Tibial nerve (tissue), 4 donors: Measurements from ENCODE around the gene NECAP2. TPM values are rescaled to one million over a fixed set of nuclear protein-coding genes. Genes with fewer than 3 reads are reported as not detected.

Experiments used
- DNase-seq, 2 donors: peaks; one replicate each; pipeline ENCODE4 v3.0.0-alpha.2; 2019; ENCODE audit warnings: low spot score in 2 of 2
- H3K27ac ChIP-seq, 4 donors: fragments of 200-600 bp; sonication (generic) in 3 of 4; one replicate each; pipeline ENCODE4 v1.5.1; 2017 to 2019; ENCODE audit warnings: mild to moderate bottlenecking in 1 of 4
- H3K27me3 ChIP-seq, 2 donors: fragments of 200-600 bp; sonication (generic) in 1 of 2; one replicate each; pipeline versions ENCODE4 v1.5.1 to v1.6.0; 2017 to 2019
- H3K36me3 ChIP-seq, 3 donors: fragments of 200-600 bp; sonication (generic); one replicate each; pipeline ENCODE4 v1.5.1; 2018 to 2019
- H3K4me1 ChIP-seq, 4 donors: fragments of 200-600 bp; sonication (generic) in 3 of 4; one replicate each; pipeline ENCODE4 v1.5.1; 2017 to 2019
- H3K4me3 ChIP-seq, 4 donors: fragments of 200-600 bp; sonication (generic) in 3 of 4; one replicate each; pipeline ENCODE4 v1.5.1; 2017 to 2019; ENCODE audit warnings: mild to moderate bottlenecking in 1 of 4, moderate library complexity in 1 of 4
- H3K9me3 ChIP-seq, 4 donors: fragments of 200-600 bp; sonication (generic) in 3 of 4; one replicate each; pipeline ENCODE4 v1.5.1; 2017 to 2019
- EP300 ChIP-seq, 2 donors: sonication (generic); formaldehyde crosslinking; IDR thresholded peaks; one replicate each; pipeline ENCODE4 v1.6.1; 2017; ENCODE audit warnings: antibody characterized with exemption in 2 of 2, mild to moderate bottlenecking in 1 of 2
- POLR2A ChIP-seq, 2 donors: fragments of 450-650 bp; IDR thresholded peaks; one replicate each; pipeline ENCODE4 v1.6.1; 2017; ENCODE audit warnings: antibody characterized with exemption in 2 of 2, mild to moderate bottlenecking in 2 of 2, moderate library complexity in 2 of 2
- WGBS, 2 donors: methylation state at CpG; one replicate each; pipeline ENCODE4 v1.1.5; 2018; 5-methylcytosine and 5-hydroxymethylcytosine counted together
- total RNA-seq, 4 donors: library from RNA; depleted of rRNA; stranded (reverse); fragments of >200 nt; gene quantifications; one replicate each; pipeline ENCODE4 v1.1.0, GENCODE V29; 2016
- TF ChIP-seq, protein P1 (sequence below), 5 experiments: fragments of 200-600 bp in 3 of 5; fragments of 450-650 bp in 2 of 5; sonication (generic) in 3 of 5; IDR thresholded peaks; one replicate each; pipeline ENCODE4 v1.5.1; 2016 to 2019; ENCODE audit warnings: antibody characterized with exemption in 5 of 5, mild to moderate bottlenecking in 3 of 5, moderate library complexity in 2 of 5

The NECAP2 gene
- total RNA-seq, result 10 to 100 TPM; 49.4 to 57.9 (median 54.1) TPM

- TF ChIP-seq POLR2A (IDR thresholded peaks at IDR 0.05) (peak in 1 of 2 donors; percentile 30), EP300 (IDR thresholded peaks at IDR 0.05) (peak; percentile 61 to 85)
- TF ChIP-seq, protein P1, sequence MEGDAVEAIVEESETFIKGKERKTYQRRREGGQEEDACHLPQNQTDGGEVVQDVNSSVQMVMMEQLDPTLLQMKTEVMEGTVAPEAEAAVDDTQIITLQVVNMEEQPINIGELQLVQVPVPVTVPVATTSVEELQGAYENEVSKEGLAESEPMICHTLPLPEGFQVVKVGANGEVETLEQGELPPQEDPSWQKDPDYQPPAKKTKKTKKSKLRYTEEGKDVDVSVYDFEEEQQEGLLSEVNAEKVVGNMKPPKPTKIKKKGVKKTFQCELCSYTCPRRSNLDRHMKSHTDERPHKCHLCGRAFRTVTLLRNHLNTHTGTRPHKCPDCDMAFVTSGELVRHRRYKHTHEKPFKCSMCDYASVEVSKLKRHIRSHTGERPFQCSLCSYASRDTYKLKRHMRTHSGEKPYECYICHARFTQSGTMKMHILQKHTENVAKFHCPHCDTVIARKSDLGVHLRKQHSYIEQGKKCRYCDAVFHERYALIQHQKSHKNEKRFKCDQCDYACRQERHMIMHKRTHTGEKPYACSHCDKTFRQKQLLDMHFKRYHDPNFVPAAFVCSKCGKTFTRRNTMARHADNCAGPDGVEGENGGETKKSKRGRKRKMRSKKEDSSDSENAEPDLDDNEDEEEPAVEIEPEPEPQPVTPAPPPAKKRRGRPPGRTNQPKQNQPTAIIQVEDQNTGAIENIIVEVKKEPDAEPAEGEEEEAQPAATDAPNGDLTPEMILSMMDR (IDR thresholded peaks at IDR 0.05), result peak; percentile 88 to 95 (median 90)
- peak within 1 kb of the TSS; percentile 76 to 86 (median 82) for H3K27ac ChIP-seq
- H3K9me3 ChIP-seq, result no peaks in the 10 kb centered on the region
- DNase-seq, result peak; percentile 75 to 89
- no peaks in the 10 kb centered on the region for H3K27me3 ChIP-seq
- WGBS, 2 donors, result 0% methylated on average over 34 to 54 of the region's 68 CpGs
- peaks cover 0 to 48% (median 28%) of the 10 kb centered on the region in 4 donors for H3K4me1 ChIP-seq
- peaks cover 0 to 25% (median 7%) of the 10 kb centered on the region in 3 donors for H3K36me3 ChIP-seq
- H3K4me3 ChIP-seq, result peak within 1 kb of the TSS; percentile 76 to 93 (median 86)
These were observed at the start of gene NECAP2 for GRCh38 chr1:16440470-16441281. NECAP2 (plus strand) TSS chr1:16440724; CDS start chr1:16440762, 38 bp downstream.

- no peak for DNase-seq
- Histone ChIP-seq H3K9me3 (no peaks in the 10 kb centered on the region), H3K27ac (no peak overlapping the region), H3K36me3 (peaks cover 0 to 34% (median 16%) of the 10 kb centered on the region in 3 donors), H3K4me1 (peaks cover 0 to 73% (median 34%) of the 10 kb centered on the region in 4 donors), H3K4me3 (no peak overlapping the region), H3K27me3 (no peaks in the 10 kb centered on the region)
- no peak for TF ChIP-seq EP300 (IDR thresholded peaks at IDR 0.05)
- TF ChIP-seq POLR2A (IDR thresholded peaks at IDR 0.05), result no peak
- TF ChIP-seq, protein P1 (IDR thresholded peaks at IDR 0.05), result no peak
- WGBS, 2 donors, result 47 to 65% methylated on average over 3 of the region's 3 CpGs
These were observed 49.1 kb upstream of the NECAP2 start for GRCh38 chr1:16391411-16391810.

- Histone ChIP-seq H3K4me1 (peaks cover 0 to 68% (median 21%) of the 10 kb centered on the region in 4 donors), H3K27me3 (no peaks in the 10 kb centered on the region), H3K4me3 (no peak overlapping the region), H3K27ac (peak overlapping the region in 1 of 4 donors; percentile 6), H3K9me3 (no peaks in the 10 kb centered on the region), H3K36me3 (peaks cover 0 to 49% (median 16%) of the 10 kb centered on the region in 3 donors)
- DNase-seq, result no peak
- 66 to 74% methylated on average over 19 to 21 of the region's 21 CpGs for WGBS, 2 donors
- TF ChIP-seq, protein P1 (IDR thresholded peaks at IDR 0.05), result no peak
- TF ChIP-seq POLR2A (IDR thresholded peaks at IDR 0.05) (no peak), EP300 (IDR thresholded peaks at IDR 0.05) (no peak)
These were observed 47.6 kb upstream of the NECAP2 start for GRCh38 chr1:16392740-16393569.

DNA sequence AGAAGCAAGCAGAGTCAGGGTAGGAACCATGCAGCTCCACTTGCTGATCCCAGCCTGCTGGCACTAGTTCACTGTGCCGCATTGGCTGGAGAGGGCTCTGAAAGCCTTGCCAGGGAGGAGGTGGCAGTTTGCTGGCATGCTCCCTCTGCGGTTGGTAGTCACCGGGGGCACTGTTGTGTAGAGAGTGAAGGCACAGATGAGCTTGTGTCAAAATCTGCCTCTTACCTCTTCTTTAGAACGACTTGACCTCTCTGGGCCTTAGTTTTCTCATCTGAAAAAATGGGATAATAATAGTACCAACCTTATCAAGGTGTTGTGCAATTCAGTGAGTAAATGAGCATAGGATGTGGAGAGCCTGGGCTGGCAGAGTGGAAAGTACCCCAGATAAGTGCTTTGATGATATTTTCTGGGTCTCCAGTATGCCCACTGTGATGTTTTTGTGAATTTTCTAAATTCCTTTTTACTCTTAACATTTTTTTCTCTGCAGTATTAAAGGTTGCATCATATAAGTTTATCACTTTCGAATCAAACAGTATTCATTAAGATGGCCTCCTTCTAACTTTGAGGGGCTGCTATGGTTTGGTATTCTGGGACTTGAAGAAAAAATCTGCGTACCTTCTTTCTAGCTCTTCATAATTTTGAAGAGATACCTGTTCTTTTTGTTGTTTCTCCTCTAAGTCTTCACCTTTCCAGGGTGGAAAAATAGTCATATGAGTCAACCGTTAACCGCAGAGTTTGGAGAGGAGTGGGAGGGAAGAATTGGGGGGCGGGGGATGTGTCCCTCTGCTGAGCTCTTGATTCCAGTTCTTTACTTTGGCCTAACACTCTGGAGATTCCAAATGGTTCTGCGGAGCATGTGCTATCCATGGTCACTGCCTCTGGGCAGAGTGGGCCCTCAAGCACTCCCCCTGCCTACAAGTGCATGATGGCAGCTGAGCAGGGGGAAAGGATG, 46.7 kb upstream of the NECAP2 start:
- 83 to 87% methylated on average over 10 of the region's 10 CpGs for WGBS, 2 donors
- H3K9me3 ChIP-seq, result no peaks in the 10 kb centered on the region
- TF ChIP-seq EP300 (IDR thresholded peaks at IDR 0.05) (no peak), POLR2A (IDR thresholded peaks at IDR 0.05) (no peak)
- TF ChIP-seq, protein P1 (IDR thresholded peaks at IDR 0.05), result no peak
- H3K27ac ChIP-seq, result no peak overlapping the region
- no peak for DNase-seq
- H3K27me3 ChIP-seq, result no peaks in the 10 kb centered on the region
- no peak overlapping the region for H3K4me3 ChIP-seq
- peaks cover 0 to 58% (median 16%) of the 10 kb centered on the region in 3 donors for H3K36me3 ChIP-seq
- peaks cover 0 to 63% (median 19%) of the 10 kb centered on the region in 4 donors for H3K4me1 ChIP-seq
